Measurements from ENCODE around the gene TP53INP2.

DNA sequence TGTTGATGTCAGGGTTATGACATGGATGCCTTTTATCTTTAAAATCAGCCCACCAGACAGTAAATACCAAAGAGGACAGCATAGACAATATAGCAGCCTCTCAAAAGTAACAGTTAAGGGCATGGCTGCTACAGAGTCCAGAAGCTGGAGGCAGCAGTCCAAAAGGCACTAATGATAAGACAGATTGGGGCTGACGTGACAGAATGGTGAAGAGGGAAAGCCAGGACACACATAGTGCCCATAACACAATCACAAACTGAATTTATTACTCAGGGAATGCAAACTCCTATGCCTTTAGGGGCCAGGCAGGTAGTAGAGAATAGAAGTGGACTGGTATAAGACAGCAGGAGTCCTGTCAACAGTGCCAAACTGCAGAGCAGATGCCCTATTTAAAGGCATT is 40.7 kb downstream of the TP53INP2 start:
- TF ChIP-seq POLR2A (IDR thresholded peaks at IDR 0.05): no peak
- TF ChIP-seq, protein P1, sequence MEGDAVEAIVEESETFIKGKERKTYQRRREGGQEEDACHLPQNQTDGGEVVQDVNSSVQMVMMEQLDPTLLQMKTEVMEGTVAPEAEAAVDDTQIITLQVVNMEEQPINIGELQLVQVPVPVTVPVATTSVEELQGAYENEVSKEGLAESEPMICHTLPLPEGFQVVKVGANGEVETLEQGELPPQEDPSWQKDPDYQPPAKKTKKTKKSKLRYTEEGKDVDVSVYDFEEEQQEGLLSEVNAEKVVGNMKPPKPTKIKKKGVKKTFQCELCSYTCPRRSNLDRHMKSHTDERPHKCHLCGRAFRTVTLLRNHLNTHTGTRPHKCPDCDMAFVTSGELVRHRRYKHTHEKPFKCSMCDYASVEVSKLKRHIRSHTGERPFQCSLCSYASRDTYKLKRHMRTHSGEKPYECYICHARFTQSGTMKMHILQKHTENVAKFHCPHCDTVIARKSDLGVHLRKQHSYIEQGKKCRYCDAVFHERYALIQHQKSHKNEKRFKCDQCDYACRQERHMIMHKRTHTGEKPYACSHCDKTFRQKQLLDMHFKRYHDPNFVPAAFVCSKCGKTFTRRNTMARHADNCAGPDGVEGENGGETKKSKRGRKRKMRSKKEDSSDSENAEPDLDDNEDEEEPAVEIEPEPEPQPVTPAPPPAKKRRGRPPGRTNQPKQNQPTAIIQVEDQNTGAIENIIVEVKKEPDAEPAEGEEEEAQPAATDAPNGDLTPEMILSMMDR (IDR thresholded peaks at IDR 0.05): no peak
- TF ChIP-seq POLR2AphosphoS5 (IDR thresholded peaks at IDR 0.05): no peak
- TF ChIP-seq EP300 (IDR thresholded peaks at IDR 0.05): no peak

Measured in upper lobe of left lung (tissue), 4 donors.